OCI-LY1 (cell line): ENCODE results near the gene SMIM33.

Source experiments
- CTCF ChIP-seq: fragments of 200-600 bp; sonication (generic), shearing (Covaris generic); IDR thresholded peaks from 2 replicates; pipeline ENCODE4 v1.5.1; 2017; ENCODE audit warnings: mild to moderate bottlenecking, antibody characterized with exemption, low read length, moderate library complexity, mixed read lengths
- EZH2 ChIP-seq: fragments of 200-600 bp; sonication (generic), shearing (Covaris generic); IDR thresholded peaks from 2 replicates; pipeline ENCODE4 v1.8.0; 2017; ENCODE audit warnings: borderline replicate concordance, mixed run types, mild to moderate bottlenecking, antibody characterized with exemption, low read length, moderate library complexity, mixed read lengths

GRCh38 chr5:139488260-139488659, 17.5 kb downstream of the SMIM33 start:
- TF ChIP-seq CTCF (no peak), EZH2 (no peak)
